Measurements from ENCODE around the gene VKORC1L1.
A peak's percentile ranks its signal among the peaks of the same experiment; 100 is the strongest.
"Not testable (repeated sequence)": the region's sequence is repeated elsewhere in the genome, so short reads cannot be mapped to it uniquely, and the experiment has no call there.

Gene VKORC1L1

GRCh38 chr7:65979583-65980477 is 107.0 kb downstream of the VKORC1L1 start:
- no peak for DNase-seq

GRCh38 chr7:65980478-65981250 is 107.8 kb downstream of the VKORC1L1 start:
- no peak for DNase-seq

GRCh38 chr7:65981965-65982792 is 109.3 kb downstream of the VKORC1L1 start, which contains the start of gene GUSB:
Gene GUSB (minus strand): TSS chr7:65982213. CDS start chr7:65982183, 30 bp downstream.
- peak; percentile 90 for DNase-seq

- DNase-seq = no peak
Observed at GRCh38 chr7:65983965-65984658, 111.2 kb downstream of the VKORC1L1 start.

- DNase-seq = no peak
Observed at GRCh38 chr7:65988084-65988483, 115.2 kb downstream of the VKORC1L1 start.

GRCh38 chr7:65988503-65988902 is 115.6 kb downstream of the VKORC1L1 start:
- DNase-seq = not testable (repeated sequence)

GRCh38 chr7:65989694-65990080 is 116.8 kb downstream of the VKORC1L1 start:
- DNase-seq = no peak

GRCh38 chr7:65991829-65992228 is 119.0 kb downstream of the VKORC1L1 start:
- not testable (repeated sequence) for DNase-seq

- no peak for DNase-seq
Observed at GRCh38 chr7:65992526-65992925, 119.7 kb downstream of the VKORC1L1 start.

GRCh38 chr7:65994984-65995383 is 122.1 kb downstream of the VKORC1L1 start:
- DNase-seq = not testable (repeated sequence)

GRCh38 chr7:66000823-66001417 is 128.0 kb downstream of the VKORC1L1 start:
- DNase-seq = not testable (repeated sequence)

- DNase-seq = not testable (repeated sequence)
Observed at GRCh38 chr7:66005115-66005671, 132.3 kb downstream of the VKORC1L1 start.

GRCh38 chr7:66007232-66007631 is 134.4 kb downstream of the VKORC1L1 start:
- no peak for DNase-seq

Measured in NCI-H1105 treated with DMSO at 0.1 percent for 48 hours (cell line).